GM19328 (cell line): Measurements from ENCODE around the gene FOXO4.

Experiments
- ATAC-seq: cut with Tn5 transposase; IDR thresholded peaks from one replicate; pipeline ENCODE4 v1.9.1; 2021; ENCODE audit warnings: mild to moderate bottlenecking, moderate library complexity; ENCODE audit not compliant: unreplicated experiment

Gene FOXO4

GRCh38 chrX:71098951-71099506 is 3.4 kb downstream of the FOXO4 start:
- no peak for ATAC-seq

DNA sequence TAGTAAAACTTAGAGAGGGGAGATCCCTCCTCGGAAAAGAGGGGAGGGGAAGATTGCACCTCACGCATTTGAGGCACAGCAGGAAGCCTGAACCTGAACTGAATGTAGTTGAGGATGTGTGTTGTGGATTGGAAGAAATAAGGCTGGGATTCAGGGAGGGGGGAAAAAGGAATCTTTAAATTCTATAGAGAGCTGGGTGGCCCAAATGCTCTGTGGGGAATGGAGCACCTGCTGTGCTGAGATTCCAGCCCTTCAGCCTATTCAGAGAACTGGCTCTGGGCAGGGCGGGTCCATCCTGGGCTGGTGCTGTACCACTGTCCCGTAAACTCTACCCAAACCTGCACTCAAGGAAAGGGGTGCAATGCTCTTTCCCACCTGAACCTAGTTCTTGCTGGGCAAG is 4.1 kb downstream of the FOXO4 start:
- no peak for ATAC-seq

DNA sequence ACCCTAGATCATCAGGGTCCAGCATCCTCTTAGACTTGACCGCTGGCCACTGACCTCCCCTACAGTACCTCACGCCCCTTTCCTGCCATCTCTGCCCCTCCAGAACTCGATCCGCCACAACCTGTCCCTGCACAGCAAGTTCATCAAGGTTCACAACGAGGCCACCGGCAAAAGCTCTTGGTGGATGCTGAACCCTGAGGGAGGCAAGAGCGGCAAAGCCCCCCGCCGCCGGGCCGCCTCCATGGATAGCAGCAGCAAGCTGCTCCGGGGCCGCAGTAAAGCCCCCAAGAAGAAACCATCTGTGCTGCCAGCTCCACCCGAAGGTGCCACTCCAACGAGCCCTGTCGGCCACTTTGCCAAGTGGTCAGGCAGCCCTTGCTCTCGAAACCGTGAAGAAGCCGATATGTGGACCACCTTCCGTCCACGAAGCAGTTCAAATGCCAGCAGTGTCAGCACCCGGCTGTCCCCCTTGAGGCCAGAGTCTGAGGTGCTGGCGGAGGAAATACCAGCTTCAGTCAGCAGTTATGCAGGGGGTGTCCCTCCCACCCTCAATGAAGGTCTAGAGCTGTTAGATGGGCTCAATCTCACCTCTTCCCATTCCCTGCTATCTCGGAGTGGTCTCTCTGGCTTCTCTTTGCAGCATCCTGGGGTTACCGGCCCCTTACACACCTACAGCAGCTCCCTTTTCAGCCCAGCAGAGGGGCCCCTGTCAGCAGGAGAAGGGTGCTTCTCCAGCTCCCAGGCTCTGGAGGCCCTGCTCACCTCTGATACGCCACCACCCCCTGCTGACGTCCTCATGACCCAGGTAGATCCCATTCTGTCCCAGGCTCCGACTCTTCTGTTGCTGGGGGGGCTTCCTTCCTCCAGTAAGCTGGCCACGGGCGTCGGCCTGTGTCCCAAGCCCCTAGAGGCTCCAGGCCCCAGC is 5.2 kb downstream of the FOXO4 start:
- no peak for ATAC-seq

- ATAC-seq = no peak
Observed at GRCh38 chrX:71102292-71102691, 6.6 kb downstream of the FOXO4 start.

GRCh38 chrX:71103110-71103983 is 7.7 kb downstream of the FOXO4 start:
- no peak for ATAC-seq

GRCh38 chrX:71105628-71106027 is 10.0 kb downstream of the FOXO4 start:
- no peak for ATAC-seq

DNA sequence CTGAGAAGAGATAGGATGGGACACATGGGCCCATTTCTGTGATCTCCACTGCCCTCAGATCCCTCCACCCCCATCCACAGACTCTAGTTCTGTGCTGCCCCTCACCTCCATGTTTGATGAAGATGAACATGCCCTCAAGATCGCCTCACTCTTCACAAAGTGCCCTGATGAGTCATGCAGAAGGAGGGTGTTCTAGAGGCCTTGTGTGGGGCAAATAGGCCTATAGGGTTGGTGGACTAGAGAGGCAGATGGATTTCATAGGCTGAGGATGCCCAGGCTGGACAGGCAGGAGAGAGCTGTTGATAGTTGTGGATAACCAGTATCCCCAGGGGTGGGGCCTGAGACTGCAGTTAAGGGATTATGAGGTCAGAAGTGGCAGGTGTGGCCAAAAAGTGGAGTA is 10.8 kb downstream of the FOXO4 start, which contains the start of gene CXorf65:
TSS of gene CXorf65 (minus strand) at position 314 of the 400 bp plus-strand sequence. CDS start at position 130, 184 bp downstream.
- ATAC-seq = no peak

DNA sequence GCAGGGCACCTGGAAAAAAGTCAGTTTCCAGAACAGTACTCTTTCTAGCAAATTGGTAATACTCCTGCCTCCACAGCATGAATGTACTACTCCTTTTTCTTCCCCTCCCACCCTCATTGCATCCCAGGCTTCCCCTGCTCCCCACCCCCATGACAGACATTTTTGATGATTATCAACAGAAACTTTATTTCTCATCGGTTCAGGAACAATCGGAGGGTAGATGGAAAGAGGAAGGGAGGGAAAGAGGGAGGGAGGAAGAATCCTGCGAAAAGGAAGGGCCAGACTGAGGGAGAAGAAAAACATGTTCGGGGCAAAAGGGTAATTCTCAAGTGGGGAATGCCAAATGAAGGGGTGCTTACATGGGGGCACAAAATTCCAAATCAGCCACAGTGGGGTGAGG is 11.6 kb downstream of the FOXO4 start:
- ATAC-seq = no peak

- ATAC-seq = no peak
Observed at GRCh38 chrX:71107762-71108360, 12.2 kb downstream of the FOXO4 start.

- no peak for ATAC-seq
Observed at GRCh38 chrX:71109051-71109450, 13.4 kb downstream of the FOXO4 start.

DNA sequence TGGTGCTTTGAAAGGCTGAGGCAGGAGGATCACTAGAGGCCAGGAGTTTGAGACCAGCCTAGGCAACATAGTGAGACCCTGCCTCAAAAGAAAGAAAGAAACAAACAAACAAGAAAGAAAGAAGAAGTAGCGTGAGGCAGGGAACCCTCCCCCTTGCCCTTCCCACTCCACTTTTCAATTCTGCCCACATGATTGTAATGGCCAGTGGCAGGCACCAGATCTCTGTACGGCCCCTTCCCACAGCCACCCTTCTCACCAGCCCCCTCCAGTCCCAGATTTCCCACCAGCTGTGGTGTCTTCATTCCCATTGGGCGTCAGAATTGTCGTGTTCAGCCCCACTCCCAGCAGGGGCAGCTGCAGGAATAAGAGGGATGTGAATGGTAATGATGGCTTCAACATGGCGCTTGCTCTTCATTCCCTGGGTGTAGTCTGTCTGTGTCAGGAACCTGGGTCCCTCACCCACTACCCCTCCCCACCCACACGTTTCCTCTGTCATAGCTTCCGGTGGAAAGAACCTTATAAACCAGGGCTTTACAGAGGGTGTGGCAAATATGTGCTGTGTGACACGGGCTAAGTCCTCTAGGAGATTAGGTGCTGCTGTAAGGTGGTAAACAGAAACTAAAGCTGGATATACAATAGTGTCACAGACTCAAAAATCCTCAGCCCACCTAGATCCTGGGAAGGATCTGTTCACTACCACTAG is 15.6 kb downstream of the FOXO4 start, which contains the start of gene IL2RG:
TSS of gene IL2RG (minus strand) at position 437 of the 703 bp plus-strand sequence. CDS start at position 399, 38 bp downstream.
- ATAC-seq = peak; percentile 79

DNA sequence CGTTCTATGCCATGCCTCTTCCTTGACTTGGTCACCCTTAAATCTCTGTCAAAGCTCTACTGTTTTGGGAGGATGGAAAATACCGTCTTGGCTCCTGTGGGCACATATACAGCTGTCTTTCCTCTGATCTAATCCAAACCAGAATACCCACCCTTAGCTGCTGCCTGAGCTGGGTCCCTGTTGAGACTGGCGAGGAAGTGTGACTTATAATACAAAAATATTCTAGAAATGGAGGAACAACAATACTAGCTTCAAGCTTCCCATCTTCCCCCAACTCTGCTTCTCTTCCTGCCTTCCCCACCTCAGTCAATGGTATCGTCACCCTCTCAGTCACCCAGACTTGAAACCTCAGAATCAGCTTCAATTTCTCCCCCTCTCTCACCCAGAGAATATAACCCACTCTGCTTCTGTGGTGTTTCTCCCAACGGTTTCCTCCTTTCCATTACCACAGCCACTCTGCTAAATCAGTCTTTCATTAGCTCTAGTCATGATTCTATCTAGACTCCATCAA is 16.3 kb downstream of the FOXO4 start:
- peak; percentile 17 for ATAC-seq

DNA sequence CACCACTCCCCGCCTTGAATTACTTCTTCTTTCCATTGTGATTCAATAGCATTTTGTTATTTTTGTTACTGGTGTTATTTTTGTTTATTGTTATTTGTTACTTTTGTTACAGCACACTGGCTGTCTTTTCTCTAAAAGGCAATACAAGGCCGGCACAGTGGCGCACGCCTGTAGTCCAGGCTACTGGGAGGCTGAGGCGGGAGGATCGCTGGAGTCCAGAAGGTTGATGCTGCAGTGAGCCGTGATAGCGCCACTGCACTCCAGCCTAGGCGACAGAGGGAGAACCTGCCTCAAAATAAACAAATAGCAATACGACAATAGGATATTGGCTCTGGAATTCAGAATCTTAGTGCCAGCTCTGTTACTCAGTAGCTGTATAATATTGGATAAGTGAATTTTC is 21.7 kb downstream of the FOXO4 start:
- ATAC-seq = no peak

DNA sequence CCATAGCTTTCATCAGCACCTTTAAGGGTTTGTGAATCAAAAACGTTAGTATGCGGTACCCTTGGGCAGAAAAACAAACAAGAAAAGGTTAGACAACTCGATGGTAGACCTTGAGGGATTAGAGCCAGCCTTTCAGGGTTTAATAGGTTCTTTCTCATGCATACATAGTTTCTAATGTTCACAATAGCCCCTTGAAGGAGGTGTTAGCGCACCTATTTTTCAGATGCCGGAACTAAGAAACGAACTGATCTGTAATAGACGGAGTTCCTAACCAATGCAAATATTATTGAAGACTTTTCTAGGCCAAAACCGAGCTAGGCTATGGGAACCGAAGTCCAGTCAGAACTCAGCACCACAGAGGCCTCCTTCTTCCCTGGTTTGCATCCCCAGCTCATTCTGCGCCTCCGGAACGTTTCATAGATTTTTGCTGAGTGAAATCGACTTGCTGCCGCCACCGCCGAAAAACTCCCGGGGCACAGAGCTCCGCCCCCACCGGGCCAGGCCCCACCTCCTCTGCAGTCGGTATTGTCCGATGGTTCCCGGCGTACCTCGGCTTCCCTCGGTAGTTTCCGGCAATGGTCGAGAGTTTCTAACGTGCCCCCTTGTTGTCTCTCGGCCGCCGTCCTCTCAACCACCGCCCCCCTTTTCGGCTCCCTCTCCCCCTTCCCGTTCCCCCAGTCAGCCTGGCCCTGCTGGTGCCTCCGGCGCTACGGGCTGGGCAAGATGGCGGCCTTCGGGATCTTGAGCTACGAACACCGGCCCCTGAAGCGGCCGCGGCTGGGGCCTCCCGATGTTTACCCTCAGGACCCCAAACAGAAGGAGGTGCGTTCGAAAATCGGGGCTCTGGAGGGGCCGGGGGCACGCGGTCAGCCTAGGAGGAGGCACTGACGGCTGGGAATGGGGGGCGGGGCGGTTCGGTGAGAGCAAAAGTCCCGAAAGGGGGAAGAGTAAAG is 22.7 kb downstream of the FOXO4 start, which contains the start of gene MED12:
TSS of gene MED12 (plus strand) at position 565 of the 953 bp plus-strand sequence. CDS start at position 724, 159 bp downstream.
- ATAC-seq = peak; percentile 90

- no peak for ATAC-seq
Observed at GRCh38 chrX:71118985-71119535, 23.4 kb downstream of the FOXO4 start.

DNA sequence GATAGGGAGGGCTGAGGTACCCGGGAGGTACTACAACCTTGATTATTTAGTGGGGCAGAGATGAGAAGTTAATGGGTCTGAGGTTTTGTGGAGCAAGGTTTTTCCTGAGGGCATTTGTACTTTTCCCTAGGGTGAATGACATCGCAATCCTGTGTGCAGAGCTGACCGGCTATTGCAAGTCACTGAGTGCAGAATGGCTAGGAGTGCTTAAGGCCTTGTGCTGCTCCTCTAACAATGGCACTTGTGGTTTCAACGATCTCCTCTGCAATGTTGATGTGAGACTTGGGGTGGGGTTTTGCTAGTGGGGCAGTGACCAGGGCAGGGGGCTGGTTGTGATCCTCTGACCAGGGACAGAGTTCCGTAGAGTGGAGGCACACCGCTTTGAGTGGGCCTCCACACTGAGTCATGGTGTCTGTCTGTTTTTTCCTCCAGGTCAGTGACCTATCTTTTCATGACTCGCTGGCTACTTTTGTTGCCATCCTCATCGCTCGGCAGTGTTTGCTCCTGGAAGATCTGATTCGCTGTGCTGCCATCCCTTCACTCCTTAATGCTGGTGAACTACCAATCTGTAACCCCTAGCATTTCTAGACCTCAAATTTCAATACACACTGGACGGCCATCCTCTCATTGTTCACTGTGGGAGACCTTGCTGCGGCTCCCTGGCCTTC is 32.6 kb downstream of the FOXO4 start:
- no peak for ATAC-seq

GRCh38 chrX:71128915-71129765 is 33.5 kb downstream of the FOXO4 start:
- no peak for ATAC-seq
